ENCODE results near the gene EXOC6.
A peak's percentile ranks its signal among the peaks of the same experiment; 100 is the strongest.

EXOC6 gene

DNA sequence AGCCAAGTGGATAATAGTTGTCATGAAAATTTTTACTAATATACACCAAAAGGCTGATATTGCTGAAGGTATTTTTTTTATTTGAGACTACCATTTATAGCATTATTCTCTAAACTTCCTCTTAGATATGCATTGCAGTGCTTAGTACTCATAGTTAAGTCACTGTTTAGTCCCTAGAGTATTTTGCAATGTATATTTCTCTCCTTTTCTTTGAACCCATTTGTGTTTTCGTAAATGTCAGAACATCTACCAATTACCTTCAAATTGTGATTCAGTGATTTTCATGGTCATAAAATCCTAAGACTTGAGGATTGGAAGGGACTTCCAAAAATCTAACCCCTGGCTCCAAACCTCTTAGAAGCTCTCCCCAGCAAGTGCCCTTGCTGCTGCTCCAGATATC, 190.8 kb downstream of the EXOC6 start:
- no peak for DNase-seq (ENCODE audit: extremely low read depth, insufficient read length)
- Histone ChIP-seq H3K36me3 (ENCODE audit: control insufficient read depth, insufficient read depth, low read length) (no peaks in the 10 kb centered on the region), H3K27me3 (replicated peaks; ENCODE audit: control insufficient read depth, insufficient read depth, low read length) (no peaks in the 10 kb centered on the region), H3K4me3 (replicated peaks; ENCODE audit: low read depth, low read length) (no peak overlapping the region)
- TF ChIP-seq, protein P1, sequence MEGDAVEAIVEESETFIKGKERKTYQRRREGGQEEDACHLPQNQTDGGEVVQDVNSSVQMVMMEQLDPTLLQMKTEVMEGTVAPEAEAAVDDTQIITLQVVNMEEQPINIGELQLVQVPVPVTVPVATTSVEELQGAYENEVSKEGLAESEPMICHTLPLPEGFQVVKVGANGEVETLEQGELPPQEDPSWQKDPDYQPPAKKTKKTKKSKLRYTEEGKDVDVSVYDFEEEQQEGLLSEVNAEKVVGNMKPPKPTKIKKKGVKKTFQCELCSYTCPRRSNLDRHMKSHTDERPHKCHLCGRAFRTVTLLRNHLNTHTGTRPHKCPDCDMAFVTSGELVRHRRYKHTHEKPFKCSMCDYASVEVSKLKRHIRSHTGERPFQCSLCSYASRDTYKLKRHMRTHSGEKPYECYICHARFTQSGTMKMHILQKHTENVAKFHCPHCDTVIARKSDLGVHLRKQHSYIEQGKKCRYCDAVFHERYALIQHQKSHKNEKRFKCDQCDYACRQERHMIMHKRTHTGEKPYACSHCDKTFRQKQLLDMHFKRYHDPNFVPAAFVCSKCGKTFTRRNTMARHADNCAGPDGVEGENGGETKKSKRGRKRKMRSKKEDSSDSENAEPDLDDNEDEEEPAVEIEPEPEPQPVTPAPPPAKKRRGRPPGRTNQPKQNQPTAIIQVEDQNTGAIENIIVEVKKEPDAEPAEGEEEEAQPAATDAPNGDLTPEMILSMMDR (IDR thresholded peaks at IDR 0.05; ENCODE audit: insufficient read depth, low read length, poor library complexity, severe bottlenecking): no peak

DNA sequence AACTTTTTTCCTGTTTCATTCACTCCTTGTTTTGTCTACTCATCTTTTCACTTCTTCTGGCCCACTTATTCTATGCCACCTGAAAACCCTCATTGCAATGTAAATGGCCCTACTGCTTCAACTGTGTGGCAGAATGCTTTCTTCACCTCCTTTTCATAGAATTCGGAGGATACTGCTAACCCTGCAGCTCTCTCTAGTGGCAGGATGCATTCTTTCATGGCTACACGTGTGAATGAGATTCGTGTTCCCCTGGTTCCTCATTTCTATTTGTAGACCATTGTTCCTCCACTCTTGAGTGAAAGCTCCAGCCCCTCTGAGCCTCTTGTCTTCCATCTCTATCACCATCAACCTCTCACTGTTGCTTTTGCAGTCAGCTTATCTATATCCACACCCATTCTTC, 191.4 kb downstream of the EXOC6 start:
- no peak for DNase-seq (ENCODE audit: extremely low read depth, insufficient read length)
- TF ChIP-seq, protein P1 (IDR thresholded peaks at IDR 0.05; ENCODE audit: insufficient read depth, low read length, poor library complexity, severe bottlenecking): peak; percentile 49
- H3K36me3 ChIP-seq (ENCODE audit: control insufficient read depth, insufficient read depth, low read length): no peaks in the 10 kb centered on the region

DNA sequence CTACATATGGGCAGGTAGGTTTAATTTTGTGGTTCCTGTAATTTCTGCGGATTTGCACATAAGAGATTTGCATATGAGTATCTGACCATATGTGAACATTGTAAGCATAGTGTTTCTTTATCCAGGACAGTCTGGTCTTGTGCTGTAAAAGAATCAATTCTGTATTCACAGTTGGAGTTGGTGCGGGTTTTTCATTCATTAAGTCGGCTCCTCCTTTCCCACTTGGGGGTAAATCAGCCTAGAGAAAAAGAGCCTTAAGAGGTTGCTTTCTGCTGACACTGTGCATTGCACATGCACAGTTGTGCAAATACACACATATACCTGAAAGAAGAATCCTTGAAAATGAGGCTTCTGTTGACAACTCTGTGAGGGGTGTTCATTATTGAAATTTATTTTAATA, 206.2 kb downstream of the EXOC6 start:
- no peaks in the 10 kb centered on the region for H3K36me3 ChIP-seq (ENCODE audit: control insufficient read depth, insufficient read depth, low read length)
- TF ChIP-seq, protein P1 (IDR thresholded peaks at IDR 0.05; ENCODE audit: insufficient read depth, low read length, poor library complexity, severe bottlenecking): no peak
- no peak for DNase-seq (ENCODE audit: extremely low read depth, insufficient read length)
- H3K4me3 ChIP-seq (replicated peaks; ENCODE audit: low read depth, low read length): no peak overlapping the region
- no peaks in the 10 kb centered on the region for H3K27me3 ChIP-seq (replicated peaks; ENCODE audit: control insufficient read depth, insufficient read depth, low read length)

More for the DNA sequence above, 191.4 kb downstream of the EXOC6 start:
- H3K4me3 ChIP-seq (replicated peaks; ENCODE audit: low read depth, low read length): no peak overlapping the region
- H3K27me3 ChIP-seq (replicated peaks; ENCODE audit: control insufficient read depth, insufficient read depth, low read length): no peaks in the 10 kb centered on the region

DNA sequence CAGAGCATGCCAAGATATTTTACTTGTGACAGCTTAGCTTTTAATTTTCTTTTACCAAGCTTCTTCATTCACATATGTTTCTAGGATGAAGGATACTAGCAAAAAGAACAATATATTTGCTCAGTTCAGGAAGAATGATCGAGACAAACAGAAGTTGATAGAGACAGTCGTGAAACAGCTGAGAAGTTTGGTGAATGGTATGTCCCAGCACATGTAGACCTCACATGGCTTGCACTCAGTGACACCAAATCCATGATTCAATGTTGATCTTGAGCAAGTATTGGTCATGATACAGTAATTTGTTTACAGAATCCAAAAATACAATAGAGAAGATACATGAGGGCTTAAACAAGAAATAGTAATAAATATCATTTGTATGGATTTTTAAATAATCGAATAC, 209.8 kb downstream of the EXOC6 start:
- no peak overlapping the region for H3K4me3 ChIP-seq (replicated peaks; ENCODE audit: low read depth, low read length)
- no peaks in the 10 kb centered on the region for H3K36me3 ChIP-seq (ENCODE audit: control insufficient read depth, insufficient read depth, low read length)
- DNase-seq (ENCODE audit: extremely low read depth, insufficient read length): no peak
- H3K27me3 ChIP-seq (replicated peaks; ENCODE audit: control insufficient read depth, insufficient read depth, low read length): no peaks in the 10 kb centered on the region
- TF ChIP-seq, protein P1 (IDR thresholded peaks at IDR 0.05; ENCODE audit: insufficient read depth, low read length, poor library complexity, severe bottlenecking): no peak

DNA sequence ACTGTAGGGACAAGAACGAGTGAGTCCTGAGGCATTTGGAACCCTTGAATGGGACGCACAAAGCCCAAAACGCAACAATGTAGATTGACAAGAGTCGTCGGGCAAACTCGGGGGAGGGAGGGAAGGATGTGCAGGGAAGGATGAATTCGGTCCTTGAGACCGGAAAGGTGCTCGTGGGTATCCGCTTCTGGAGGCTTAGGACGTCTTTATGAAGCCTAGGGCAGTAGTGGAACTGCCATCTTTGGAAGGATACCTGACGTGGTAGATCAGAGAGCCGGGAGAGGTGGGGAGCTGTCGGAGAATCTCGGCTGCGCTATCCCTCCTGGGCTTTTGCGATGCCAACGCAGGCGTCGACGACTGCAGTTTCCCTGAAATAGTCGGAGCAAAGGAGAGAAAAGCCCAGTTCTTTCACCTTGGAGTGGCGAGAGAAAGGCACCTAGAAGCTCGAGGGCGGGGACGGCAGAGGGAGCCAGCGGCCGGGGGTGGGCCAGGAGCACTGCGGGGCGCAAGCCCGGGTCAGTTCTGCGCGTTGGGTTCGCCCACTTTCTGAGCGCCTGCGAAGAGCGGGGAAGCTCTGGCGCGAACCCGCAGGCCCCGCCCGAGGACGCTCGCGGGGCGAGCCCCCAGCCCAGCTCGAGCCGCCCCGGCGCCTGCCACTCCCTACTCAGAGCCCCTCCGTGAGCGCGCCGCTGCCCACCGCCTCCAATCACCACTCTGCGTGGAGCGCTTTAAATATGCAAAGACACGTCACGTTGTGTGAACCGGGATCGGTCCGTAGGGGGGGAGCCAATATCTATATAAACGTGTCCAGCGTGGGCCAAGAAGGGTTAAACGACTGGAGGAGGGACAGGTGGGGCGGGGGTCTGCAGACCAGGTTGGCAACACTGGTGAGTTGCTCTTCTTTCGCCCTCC, 211.9 kb downstream of the EXOC6 start, which contains the start of gene CYP26C1:
TSS of gene CYP26C1 (plus strand) at position 824 of the 912 bp plus-strand sequence. CDS start 466 bp downstream, outside the sequence.
- TF ChIP-seq, protein P1 (IDR thresholded peaks at IDR 0.05; ENCODE audit: insufficient read depth, low read length, poor library complexity, severe bottlenecking): no peak
- peaks cover 2% of the 10 kb centered on the region for H3K27me3 ChIP-seq (replicated peaks; ENCODE audit: control insufficient read depth, insufficient read depth, low read length)
- no peak for DNase-seq (ENCODE audit: extremely low read depth, insufficient read length)
- H3K36me3 ChIP-seq (ENCODE audit: control insufficient read depth, insufficient read depth, low read length): no peaks in the 10 kb centered on the region
- H3K4me3 ChIP-seq (replicated peaks; ENCODE audit: low read depth, low read length): no peak within 1 kb of the TSS

Measured in GM06990 (cell line).